Fibroblast of villous mesenchyme (primary cell): ENCODE results near the gene LRP1B. TPM values are rescaled to one million over a fixed set of nuclear protein-coding genes. Genes with fewer than 3 reads are reported as not detected.

ENCODE experiments used
- DNase-seq: peaks from one replicate; pipeline ENCODE4 v3.0.0-alpha.2; 2010; ENCODE audit warnings: low read depth
- H3K4me3 ChIP-seq: 2 replicates; pipeline ENCODE4 v1.5.1; 2011; ENCODE audit warnings: low read depth, mild to moderate bottlenecking, low read length
- CTCF ChIP-seq: IDR thresholded peaks from 2 replicates; pipeline ENCODE4 v1.5.1; 2012; ENCODE audit warnings: low read depth, mild to moderate bottlenecking, low read length; ENCODE audit not compliant: insufficient read depth
- total RNA-seq: library from RNA; depleted of rRNA; stranded (reverse); fragments of >200 nt; gene quantifications from 2 replicates; pipeline ENCODE4 v1.2.3, GENCODE V29; 2012

The LRP1B gene
- total RNA-seq, 1 donor, result 2.2 TPM

- no peak for DNase-seq
- no peak overlapping the region for H3K4me3 ChIP-seq
Observed at GRCh38 chr2:140876015-140876414, 1254.8 kb downstream of the LRP1B start.

GRCh38 chr2:140873915-140874531 lies 1256.8 kb downstream of the LRP1B start:
- no peak overlapping the region for H3K4me3 ChIP-seq
- no peak for TF ChIP-seq CTCF
- DNase-seq, result no peak

More at GRCh38 chr2:140876015-140876414, 1254.8 kb downstream of the LRP1B start:
- no peak for TF ChIP-seq CTCF

GRCh38 chr2:140869925-140870324 lies 1260.9 kb downstream of the LRP1B start:
- no peak for TF ChIP-seq CTCF
- DNase-seq, result no peak
- no peak overlapping the region for H3K4me3 ChIP-seq

GRCh38 chr2:140869107-140869506 lies 1261.7 kb downstream of the LRP1B start:
- no peak for TF ChIP-seq CTCF

GRCh38 chr2:140865837-140866236 lies 1265.0 kb downstream of the LRP1B start:
- DNase-seq, result no peak
- TF ChIP-seq CTCF, result no peak
- no peak overlapping the region for H3K4me3 ChIP-seq

More at GRCh38 chr2:140869107-140869506, 1261.7 kb downstream of the LRP1B start:
- H3K4me3 ChIP-seq, result no peak overlapping the region
- no peak for DNase-seq

GRCh38 chr2:140863713-140864112 lies 1267.1 kb downstream of the LRP1B start:
- TF ChIP-seq CTCF, result peak; percentile 42
- H3K4me3 ChIP-seq, result no peak overlapping the region
- peak; percentile 39 for DNase-seq

- DNase-seq, result no peak
- no peak overlapping the region for H3K4me3 ChIP-seq
- no peak for TF ChIP-seq CTCF
Observed at GRCh38 chr2:140862181-140862580, 1268.6 kb downstream of the LRP1B start.
